ENCODE measurements around the gene MTAP. TPM values are rescaled to one million over a fixed set of nuclear protein-coding genes. Genes with fewer than 3 reads are reported as not detected.
A peak's percentile ranks its signal among the peaks of the same experiment; 100 is the strongest.

The MTAP gene
- total RNA-seq, 3 donors from 2014 or later: 20.8 to 40.2 (median 29.5) TPM

DNA sequence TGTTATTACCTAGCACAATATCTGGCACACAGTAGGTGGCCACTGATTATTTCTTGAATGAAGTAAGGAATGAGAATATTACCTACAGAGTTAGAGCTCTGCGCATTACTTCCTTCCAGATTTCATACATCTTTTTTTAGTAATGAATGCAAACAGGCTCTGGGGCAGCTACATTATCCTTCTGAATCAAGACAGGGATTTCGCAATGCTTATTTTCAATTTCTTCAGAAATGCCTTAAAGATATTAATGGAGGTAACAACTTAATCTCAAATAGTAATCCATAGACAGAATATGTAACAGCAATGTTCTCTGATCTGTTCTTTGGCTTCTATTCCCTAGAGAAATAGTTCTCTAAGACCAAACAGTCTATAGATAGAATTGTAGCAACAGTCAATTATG lies 159.1 kb downstream of the MTAP start:
- TF ChIP-seq, protein P1, sequence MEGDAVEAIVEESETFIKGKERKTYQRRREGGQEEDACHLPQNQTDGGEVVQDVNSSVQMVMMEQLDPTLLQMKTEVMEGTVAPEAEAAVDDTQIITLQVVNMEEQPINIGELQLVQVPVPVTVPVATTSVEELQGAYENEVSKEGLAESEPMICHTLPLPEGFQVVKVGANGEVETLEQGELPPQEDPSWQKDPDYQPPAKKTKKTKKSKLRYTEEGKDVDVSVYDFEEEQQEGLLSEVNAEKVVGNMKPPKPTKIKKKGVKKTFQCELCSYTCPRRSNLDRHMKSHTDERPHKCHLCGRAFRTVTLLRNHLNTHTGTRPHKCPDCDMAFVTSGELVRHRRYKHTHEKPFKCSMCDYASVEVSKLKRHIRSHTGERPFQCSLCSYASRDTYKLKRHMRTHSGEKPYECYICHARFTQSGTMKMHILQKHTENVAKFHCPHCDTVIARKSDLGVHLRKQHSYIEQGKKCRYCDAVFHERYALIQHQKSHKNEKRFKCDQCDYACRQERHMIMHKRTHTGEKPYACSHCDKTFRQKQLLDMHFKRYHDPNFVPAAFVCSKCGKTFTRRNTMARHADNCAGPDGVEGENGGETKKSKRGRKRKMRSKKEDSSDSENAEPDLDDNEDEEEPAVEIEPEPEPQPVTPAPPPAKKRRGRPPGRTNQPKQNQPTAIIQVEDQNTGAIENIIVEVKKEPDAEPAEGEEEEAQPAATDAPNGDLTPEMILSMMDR (IDR thresholded peaks at IDR 0.05): no peak
- TF ChIP-seq POLR2A (IDR thresholded peaks at IDR 0.05) (no peak), POLR2AphosphoS5 (IDR thresholded peaks at IDR 0.05) (no peak)

GRCh38 chr9:21964925-21965385 lies 162.5 kb downstream of the MTAP start:
- Histone ChIP-seq H3K36me3 (no peaks in the 10 kb centered on the region), H3K27me3 (peaks cover 0 to 52% of the 10 kb centered on the region in 2 donors), H3K27ac (no peak overlapping the region), H3K4me3 (peak overlapping the region; percentile 21 to 58 (median 37)), H3K9me3 (peaks cover 0 to 5% of the 10 kb centered on the region in 2 donors), H3K4me1 (no peaks in the 10 kb centered on the region)
- TF ChIP-seq, protein P1 (IDR thresholded peaks at IDR 0.05): no peak
- TF ChIP-seq POLR2AphosphoS5 (IDR thresholded peaks at IDR 0.05): no peak
- no peak for TF ChIP-seq POLR2A (IDR thresholded peaks at IDR 0.05)
- DNase-seq (ENCODE audit: low spot score in 2 of 2): no peak
- intact Hi-C loops (cut with DNase I; ENCODE audit: low total_unique reads): no loop called here

More for the DNA sequence above, 159.1 kb downstream of the MTAP start:
- DNase-seq (ENCODE audit: low spot score in 2 of 2): no peak
- no peaks in the 10 kb centered on the region for H3K36me3 ChIP-seq
- no peaks in the 10 kb centered on the region for H3K4me1 ChIP-seq
- no peak overlapping the region for H3K27ac ChIP-seq
- intact Hi-C loops (cut with DNase I; ENCODE audit: low total_unique reads): no loop called here
- peaks cover 0 to 5% of the 10 kb centered on the region in 2 donors for H3K9me3 ChIP-seq
- H3K27me3 ChIP-seq: peaks cover 0 to 18% of the 10 kb centered on the region in 2 donors
- H3K4me3 ChIP-seq: no peak overlapping the region

- peaks cover 0 to 57% of the 10 kb centered on the region in 2 donors for H3K27me3 ChIP-seq
- intact Hi-C loops (cut with DNase I; ENCODE audit: low total_unique reads): no loop called here
Observed at GRCh38 chr9:21965401-21965951, 163.0 kb downstream of the MTAP start.

GRCh38 chr9:21966140-21966851 lies 163.9 kb downstream of the MTAP start:
- no peak overlapping the region for H3K27ac ChIP-seq
- TF ChIP-seq, protein P1 (IDR thresholded peaks at IDR 0.05): no peak
- no peak for TF ChIP-seq POLR2AphosphoS5 (IDR thresholded peaks at IDR 0.05)
- no peak for TF ChIP-seq POLR2A (IDR thresholded peaks at IDR 0.05)
- H3K36me3 ChIP-seq: no peaks in the 10 kb centered on the region
- DNase-seq (ENCODE audit: low spot score in 2 of 2): no peak
- no peak overlapping the region for H3K4me3 ChIP-seq
- H3K27me3 ChIP-seq: peaks cover 4 to 65% of the 10 kb centered on the region in 2 donors
- intact Hi-C loops (cut with DNase I; ENCODE audit: low total_unique reads): no loop called here
- H3K4me1 ChIP-seq: no peaks in the 10 kb centered on the region
- H3K9me3 ChIP-seq: peaks cover 0 to 5% of the 10 kb centered on the region in 2 donors

More at GRCh38 chr9:21965401-21965951, 163.0 kb downstream of the MTAP start:
- DNase-seq (ENCODE audit: low spot score in 2 of 2): no peak
- TF ChIP-seq POLR2A (IDR thresholded peaks at IDR 0.05) (no peak), POLR2AphosphoS5 (IDR thresholded peaks at IDR 0.05) (no peak)
- TF ChIP-seq, protein P1 (IDR thresholded peaks at IDR 0.05): peak in 1 of 3 donors; percentile 25
- Histone ChIP-seq H3K36me3 (no peaks in the 10 kb centered on the region), H3K4me3 (peak overlapping the region; percentile 21 to 58 (median 37)), H3K9me3 (peaks cover 0 to 5% of the 10 kb centered on the region in 2 donors), H3K4me1 (no peaks in the 10 kb centered on the region), H3K27ac (no peak overlapping the region)

DNA sequence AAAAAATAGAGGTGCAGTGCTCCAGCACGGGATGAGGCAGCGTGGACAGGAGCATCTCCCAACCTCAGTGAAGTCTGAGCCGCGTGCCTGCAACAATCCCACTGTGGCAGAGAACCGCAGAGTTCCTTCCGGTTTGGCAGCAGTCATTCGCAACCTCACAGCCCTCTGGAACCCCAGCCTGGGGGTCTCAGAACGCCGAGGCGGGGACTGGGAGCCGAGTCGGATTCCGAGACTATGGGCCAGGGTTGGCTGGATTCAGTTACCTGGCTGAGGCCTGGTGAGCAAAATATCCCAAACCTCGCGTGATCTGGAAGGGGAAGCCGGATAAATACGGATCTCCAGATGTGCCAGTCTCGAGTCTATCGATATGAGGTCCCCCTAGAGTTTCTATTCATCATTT lies 164.7 kb downstream of the MTAP start:
- no peak overlapping the region for H3K4me3 ChIP-seq
- intact Hi-C loops (cut with DNase I; ENCODE audit: low total_unique reads): no loop called here
- H3K27ac ChIP-seq: no peak overlapping the region
- no peak for DNase-seq (ENCODE audit: low spot score in 2 of 2)
- peaks cover 0 to 5% of the 10 kb centered on the region in 2 donors for H3K9me3 ChIP-seq
- no peaks in the 10 kb centered on the region for H3K36me3 ChIP-seq
- no peaks in the 10 kb centered on the region for H3K4me1 ChIP-seq
- H3K27me3 ChIP-seq: peaks cover 4 to 74% of the 10 kb centered on the region in 2 donors
- TF ChIP-seq POLR2AphosphoS5 (IDR thresholded peaks at IDR 0.05): no peak
- TF ChIP-seq POLR2A (IDR thresholded peaks at IDR 0.05): no peak
- TF ChIP-seq, protein P1 (IDR thresholded peaks at IDR 0.05): no peak

Measured in breast epithelium (tissue), 4 donors.